SH-SY5Y (cell line): ENCODE data around the gene KRT72.

Experiments
- GATA2 ChIP-seq: IDR thresholded peaks from 2 replicates; pipeline ENCODE4 v1.6.1; 2011; ENCODE audit warnings: mild to moderate bottlenecking, low read depth, low read length
- GATA3 ChIP-seq: IDR thresholded peaks from 2 replicates; pipeline ENCODE4 v1.6.1; 2011; ENCODE audit warnings: low read depth, mild to moderate bottlenecking, low read length, moderate library complexity

- TF ChIP-seq GATA2 = no peak
- TF ChIP-seq GATA3 = no peak
These were observed 29.4 kb upstream of the KRT72 start for GRCh38 chr12:52630599-52631200.
